ENCODE measurements around the gene MTUS2. TPM values are rescaled to one million over a fixed set of nuclear protein-coding genes. Genes with fewer than 3 reads are reported as not detected.

The MTUS2 gene
- total and polyA plus RNA-seq, 9 of the 15 experiments (the other 6 are each of a cell fraction or from before 2014, with no cell fraction given), result 0.01 to 0.28 (median 0.06) TPM; not detected in 1

GRCh38 chr13:29458419-29458818 lies 638.3 kb downstream of the MTUS2 start:
- TF ChIP-seq ATF3 (IDR thresholded peaks at IDR 0.05) (peak; percentile 37; the same call in 1 of the 2 replicates), ATF3 (CRISPR knock-in tag; conservative IDR thresholded peaks at IDR 0.05) (no peak), ZNF695 (CRISPR knock-in tag; IDR thresholded peaks at IDR 0.05) (no peak), ZNF140 (CRISPR knock-in tag; IDR thresholded peaks at IDR 0.05) (no peak)
- ChIA-PET CTCF (ENCODE audit: low intra/inter-chr PET ratio) (no interaction called here), POLR2A (no interaction called here)
- Histone ChIP-seq H3K27me3 (ENCODE audit: control insufficient read depth in 2 of 2, insufficient read depth in 2 of 2, low read length in 2 of 2) (no peaks in the 10 kb centered on the region), H3K4me2 (ENCODE audit: insufficient read depth, low read length) (no peak overlapping the region), H3K9ac (ENCODE audit: insufficient read depth in 1 of 2, low read depth in 2 of 2, low read length in 2 of 2) (no peak overlapping the region), H3K9me1 (ENCODE audit: control insufficient read depth, insufficient read depth, low read length) (no peaks in the 10 kb centered on the region), H3K36me3 (ENCODE audit: control insufficient read depth, insufficient read depth, low read length) (no peaks in the 10 kb centered on the region; the same call in 2 of the 3 replicates), H3K4me1 (replicated peaks in 1 of 2; ENCODE audit: control insufficient read depth in 2 of 2, insufficient read depth in 2 of 2, low read length in 2 of 2) (peaks cover 17 to 46% of the 10 kb centered on the region in 2 experiments), H4K20me1 (replicated peaks; ENCODE audit: control insufficient read depth, insufficient read depth, low read length) (no peaks in the 10 kb centered on the region), H3K79me2 (ENCODE audit: control insufficient read depth, insufficient read depth, low read length) (no peaks in the 10 kb centered on the region), H3K9me3 (replicated peaks; ENCODE audit: control insufficient read depth, insufficient read depth, low read depth, low read length) (peaks cover 3% of the 10 kb centered on the region; the same call in 1 of the 2 replicates), H3K4me3 (no peak overlapping the region), H3K27ac (ENCODE audit: extremely low read depth, low read depth, low read length) (peak overlapping the region; percentile 29; the same call in 1 of the 3 replicates), H2AFZ (ENCODE audit: low read depth, low read length) (no peak overlapping the region)
- no TSS peak for BruUV-seq (replicated peaks)
- no peak for ATAC-seq
- no peak for FAIRE-seq
- intact Hi-C loops (cut with micrococcal nuclease), result no loop called here
- 100% methylated on average over 1 of the region's 1 CpG for WGBS (ENCODE audit: insufficient coverage, low coverage, missing lambda C conversion rate)
- in situ Hi-C loops (cut with MboI), result no loop called here
- DNase-seq (ENCODE audit: extremely low read depth in 1 of 4, low spot score in 3 of 4), result no peak

Measured in K562 (cell line).